SK-N-SH treated with all-trans-retinoic acid at 6 μM for 48 hours (cell line): ENCODE measurements around the gene KPRP.

Experiments used
- ATAC-seq: fragments of 200-7000 bp; cut with Tn5 transposase; 3 replicates; pipeline ENCODE4 v1.9.1; 2020; ENCODE audit warnings: mild to moderate bottlenecking, moderate library complexity
- ARNTL ChIP-seq: fragments of 450-650 bp; formaldehyde crosslinking; IDR thresholded peaks from 2 replicates; pipeline ENCODE4 v1.5.0; 2020; ENCODE audit warnings: low read depth, mild to moderate bottlenecking, moderate library complexity, borderline replicate concordance
- BACH2 ChIP-seq: fragments of 250-450 bp; sonication (Bioruptor Pico); IDR thresholded peaks from 2 replicates; pipeline ENCODE4 v1.9.0; 2021; ENCODE audit warnings: mild to moderate bottlenecking, borderline replicate concordance
- CREB5 ChIP-seq: fragments of 250-450 bp; sonication (Bioruptor Pico); IDR thresholded peaks from 2 replicates; pipeline ENCODE4 v1.5.1; 2020; ENCODE audit warnings: low read depth, mild to moderate bottlenecking, moderate library complexity
- ESRRG ChIP-seq: fragments of 250-450 bp; sonication (Bioruptor Pico); IDR thresholded peaks from 2 replicates; pipeline ENCODE4 v1.6.1; 2021; ENCODE audit warnings: mild to moderate bottlenecking
- GLIS3 ChIP-seq: fragments of 250-450 bp; sonication (Bioruptor Pico); IDR thresholded peaks from 2 replicates; pipeline ENCODE4 v1.5.0; 2020; ENCODE audit warnings: mild to moderate bottlenecking, moderate library complexity
- ISL1 ChIP-seq: fragments of 250-450 bp; sonication (Bioruptor Pico); IDR thresholded peaks from 2 replicates; pipeline ENCODE4 v2.1.2; 2022; ENCODE audit warnings: mild to moderate bottlenecking, moderate library complexity
- POU6F1 ChIP-seq: fragments of 250-450 bp; sonication (Bioruptor Pico); IDR thresholded peaks from 2 replicates; pipeline ENCODE4 v1.8.0; 2021; ENCODE audit warnings: low read depth, mild to moderate bottlenecking, moderate library complexity, borderline replicate concordance
- RARB ChIP-seq: fragments of 250-450 bp; sonication (Bioruptor Pico); IDR thresholded peaks from 2 replicates; pipeline ENCODE4 v1.8.0; 2021; ENCODE audit warnings: mild to moderate bottlenecking, moderate library complexity
- SNAI2 ChIP-seq: fragments of 250-450 bp; sonication (Bioruptor Pico); IDR thresholded peaks from 2 replicates; pipeline ENCODE4 v1.5.0; 2020; ENCODE audit warnings: mild to moderate bottlenecking, moderate library complexity
- TOX ChIP-seq: fragments of 250-450 bp; sonication (Bioruptor Pico); IDR thresholded peaks from 2 replicates; pipeline ENCODE4 v1.8.0; 2021; ENCODE audit warnings: mild to moderate bottlenecking, moderate library complexity, borderline replicate concordance
- TSHZ2 ChIP-seq: fragments of 250-450 bp; sonication (Bioruptor Pico); IDR thresholded peaks from 2 replicates; pipeline ENCODE4 v1.5.0; 2020; ENCODE audit warnings: mild to moderate bottlenecking, moderate library complexity
- ZC3H10 ChIP-seq: fragments of 250-450 bp; sonication (Bioruptor Pico); IDR thresholded peaks from 2 replicates; pipeline ENCODE4 v1.5.1; 2021; ENCODE audit warnings: mild to moderate bottlenecking, moderate library complexity
- ZFP3 ChIP-seq: fragments of 250-450 bp; sonication (Bioruptor Pico); IDR thresholded peaks from 2 replicates; pipeline ENCODE4 v1.5.0; 2020; ENCODE audit warnings: mild to moderate bottlenecking, moderate library complexity
- ZFP30 ChIP-seq: fragments of 450-650 bp; formaldehyde crosslinking; IDR thresholded peaks from 2 replicates; pipeline ENCODE4 v1.5.0; 2022; ENCODE audit warnings: mild to moderate bottlenecking, moderate library complexity
- ZNF565 ChIP-seq: fragments of 450-650 bp; formaldehyde crosslinking; conservative IDR thresholded peaks from 2 replicates; pipeline ENCODE4 v1.5.0; 2020; ENCODE audit warnings: low read depth, mild to moderate bottlenecking, moderate library complexity
- ZNF70 ChIP-seq: fragments of 450-650 bp; formaldehyde crosslinking; IDR thresholded peaks from 2 replicates; pipeline ENCODE4 v1.5.0; 2020; ENCODE audit warnings: mild to moderate bottlenecking, moderate library complexity
- ZNF8 ChIP-seq: fragments of 450-650 bp; formaldehyde crosslinking; IDR thresholded peaks from 2 replicates; pipeline ENCODE4 v1.5.0; 2020; ENCODE audit warnings: mild to moderate bottlenecking, moderate library complexity
- TF ChIP-seq, protein P1 (sequence below): fragments of 250-450 bp; sonication (Bioruptor Pico); IDR thresholded peaks from 2 replicates; pipeline ENCODE4 v1.8.0; 2020; ENCODE audit warnings: mild to moderate bottlenecking, moderate library complexity, borderline replicate concordance
- TF ChIP-seq, protein P2 (sequence below): fragments of 250-450 bp; sonication (Bioruptor Pico); IDR thresholded peaks from 2 replicates; pipeline ENCODE4 v1.5.1; 2021; ENCODE audit warnings: mild to moderate bottlenecking, moderate library complexity

Gene KPRP

DNA sequence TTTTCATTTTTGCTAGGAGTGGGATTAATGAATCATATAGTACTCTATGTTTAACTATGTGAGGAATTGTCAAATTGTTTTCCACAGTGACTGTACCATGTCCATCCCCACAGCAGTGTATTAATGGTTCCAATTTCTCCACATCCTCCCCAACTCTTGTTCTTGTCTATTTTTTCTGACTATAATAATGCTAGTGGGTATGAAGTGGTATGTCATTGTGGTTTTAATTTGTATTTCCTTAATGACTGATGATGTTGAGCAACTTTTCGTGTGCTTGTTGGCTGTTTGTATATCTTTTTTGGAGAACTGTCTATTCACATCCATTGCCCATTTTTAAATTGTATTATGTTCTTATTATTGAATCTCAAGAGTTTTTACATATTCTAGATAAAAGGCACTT is 10.0 kb upstream of the KPRP start:
- TF ChIP-seq ZC3H10 (CRISPR knock-in tag) (no peak), ZFP3 (CRISPR knock-in tag) (no peak), SNAI2 (CRISPR knock-in tag) (no peak), ZNF565 (no peak)
- TF ChIP-seq, protein P1, sequence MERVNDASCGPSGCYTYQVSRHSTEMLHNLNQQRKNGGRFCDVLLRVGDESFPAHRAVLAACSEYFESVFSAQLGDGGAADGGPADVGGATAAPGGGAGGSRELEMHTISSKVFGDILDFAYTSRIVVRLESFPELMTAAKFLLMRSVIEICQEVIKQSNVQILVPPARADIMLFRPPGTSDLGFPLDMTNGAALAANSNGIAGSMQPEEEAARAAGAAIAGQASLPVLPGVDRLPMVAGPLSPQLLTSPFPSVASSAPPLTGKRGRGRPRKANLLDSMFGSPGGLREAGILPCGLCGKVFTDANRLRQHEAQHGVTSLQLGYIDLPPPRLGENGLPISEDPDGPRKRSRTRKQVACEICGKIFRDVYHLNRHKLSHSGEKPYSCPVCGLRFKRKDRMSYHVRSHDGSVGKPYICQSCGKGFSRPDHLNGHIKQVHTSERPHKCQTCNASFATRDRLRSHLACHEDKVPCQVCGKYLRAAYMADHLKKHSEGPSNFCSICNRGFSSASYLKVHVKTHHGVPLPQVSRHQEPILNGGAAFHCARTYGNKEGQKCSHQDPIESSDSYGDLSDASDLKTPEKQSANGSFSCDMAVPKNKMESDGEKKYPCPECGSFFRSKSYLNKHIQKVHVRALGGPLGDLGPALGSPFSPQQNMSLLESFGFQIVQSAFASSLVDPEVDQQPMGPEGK (CRISPR knock-in tag) = no peak
- TF ChIP-seq, all 23 proteins: peak for 0
- ATAC-seq = no peak

DNA sequence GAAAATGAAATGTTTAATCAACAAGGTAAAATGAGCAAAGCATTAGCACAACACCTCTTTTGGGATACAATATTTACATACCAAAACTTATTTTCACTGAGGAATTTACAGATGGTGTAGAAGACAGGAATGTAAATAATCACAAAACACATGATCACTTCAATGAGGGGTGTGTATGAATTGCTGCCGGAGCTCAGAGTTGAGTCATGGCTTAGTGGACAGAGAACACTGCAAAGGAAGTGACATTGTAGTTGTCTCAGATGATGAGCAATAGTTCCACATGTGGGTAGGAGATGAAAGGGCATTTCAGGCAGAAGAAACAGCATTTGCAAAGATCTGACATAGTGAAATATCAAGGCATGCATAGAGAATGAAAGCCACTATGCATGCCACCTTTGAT is 5.6 kb upstream of the KPRP start:
- ATAC-seq = no peak
- TF ChIP-seq ZFP3 (CRISPR knock-in tag) (no peak), ISL1 (CRISPR knock-in tag) (no peak), SNAI2 (CRISPR knock-in tag) (no peak)
- TF ChIP-seq, protein P2, sequence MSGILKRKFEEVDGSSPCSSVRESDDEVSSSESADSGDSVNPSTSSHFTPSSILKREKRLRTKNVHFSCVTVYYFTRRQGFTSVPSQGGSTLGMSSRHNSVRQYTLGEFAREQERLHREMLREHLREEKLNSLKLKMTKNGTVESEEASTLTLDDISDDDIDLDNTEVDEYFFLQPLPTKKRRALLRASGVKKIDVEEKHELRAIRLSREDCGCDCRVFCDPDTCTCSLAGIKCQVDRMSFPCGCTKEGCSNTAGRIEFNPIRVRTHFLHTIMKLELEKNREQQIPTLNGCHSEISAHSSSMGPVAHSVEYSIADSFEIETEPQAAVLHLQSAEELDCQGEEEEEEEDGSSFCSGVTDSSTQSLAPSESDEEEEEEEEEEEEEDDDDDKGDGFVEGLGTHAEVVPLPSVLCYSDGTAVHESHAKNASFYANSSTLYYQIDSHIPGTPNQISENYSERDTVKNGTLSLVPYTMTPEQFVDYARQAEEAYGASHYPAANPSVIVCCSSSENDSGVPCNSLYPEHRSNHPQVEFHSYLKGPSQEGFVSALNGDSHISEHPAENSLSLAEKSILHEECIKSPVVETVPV (CRISPR knock-in tag) = no peak

- TF ChIP-seq ZNF70 (CRISPR knock-in tag) = no peak
- TF ChIP-seq BACH2 (CRISPR knock-in tag) = no peak
- TF ChIP-seq TOX (CRISPR knock-in tag) = no peak
- TF ChIP-seq ZFP3 (CRISPR knock-in tag) = no peak
- no peak for TF ChIP-seq ZFP30 (CRISPR knock-in tag)
- ATAC-seq = no peak
These were observed 4.2 kb upstream of the KPRP start for GRCh38 chr1:152753586-152753985.

DNA sequence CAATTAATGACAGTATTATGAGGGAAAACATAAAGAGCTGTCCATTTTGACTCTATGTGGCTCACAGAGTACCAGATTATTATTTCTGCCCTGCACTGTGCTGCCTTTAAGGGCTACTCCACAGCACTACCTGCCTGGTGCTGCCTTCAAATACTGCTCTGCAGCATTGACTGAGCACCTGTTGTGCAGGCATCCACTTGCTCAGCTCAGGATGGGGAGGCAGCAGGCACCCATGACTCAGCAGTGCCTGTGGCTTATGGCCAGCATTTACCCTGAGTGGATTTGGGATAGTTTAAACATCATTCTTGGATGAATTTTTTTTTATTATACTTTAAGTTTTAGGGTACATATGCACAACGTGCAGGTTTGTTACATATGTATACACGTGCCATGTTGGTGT is 953 bp upstream of the KPRP start:
- TF ChIP-seq RARB (CRISPR knock-in tag) = no peak
- TF ChIP-seq ZNF8 (CRISPR knock-in tag) = no peak
- TF ChIP-seq ZC3H10 (CRISPR knock-in tag) = no peak
- no peak for TF ChIP-seq ZNF70 (CRISPR knock-in tag)
- TF ChIP-seq ESRRG (CRISPR knock-in tag) = no peak
- no peak for TF ChIP-seq SNAI2 (CRISPR knock-in tag)
- TF ChIP-seq TSHZ2 = no peak
- no peak for ATAC-seq

DNA sequence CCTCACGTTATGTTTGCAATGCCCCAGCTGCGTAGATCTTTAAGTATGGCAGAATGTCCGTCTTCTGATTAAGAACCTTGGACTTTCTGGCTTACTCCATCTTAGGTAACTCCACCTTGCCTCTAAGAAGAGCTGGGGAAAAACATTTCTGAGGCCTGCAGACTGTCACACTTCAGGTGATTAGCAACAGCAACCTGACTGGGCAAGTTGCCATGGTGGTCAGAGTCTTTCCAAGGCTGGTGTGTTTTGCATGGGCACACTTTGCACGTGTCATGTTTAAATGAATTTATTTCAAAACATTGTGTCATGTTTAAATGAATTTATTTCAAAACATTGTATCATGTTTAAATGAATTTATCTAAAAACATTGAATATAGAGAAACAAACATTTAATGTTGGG is 811 bp downstream of the KPRP start:
- TF ChIP-seq CREB5 (CRISPR knock-in tag) = no peak
- TF ChIP-seq POU6F1 = no peak
- TF ChIP-seq BACH2 (CRISPR knock-in tag) = no peak
- TF ChIP-seq SNAI2 (CRISPR knock-in tag) = no peak
- no peak for TF ChIP-seq ARNTL (CRISPR knock-in tag)
- TF ChIP-seq ZFP30 (CRISPR knock-in tag) = no peak
- no peak for TF ChIP-seq GLIS3 (CRISPR knock-in tag)
- no peak for TF ChIP-seq TSHZ2
- TF ChIP-seq ISL1 (CRISPR knock-in tag) = no peak
- TF ChIP-seq ZNF70 (CRISPR knock-in tag) = no peak
- no peak for TF ChIP-seq TOX (CRISPR knock-in tag)
- no peak for ATAC-seq
